H1 (cell line): ENCODE data around the gene MILR1. TPM values are rescaled to one million over a fixed set of nuclear protein-coding genes. Genes with fewer than 3 reads are reported as not detected.

Experiments used
- CTCF ChIA-PET: fragments of 300-600 bp; sonication (Branson Sonifier 250); formaldehyde crosslinking; loops from one replicate; lab custom pipeline; 2021; ENCODE audit not compliant: partially characterized antibody; lab: Charles Lee
- POLR2A ChIA-PET: fragments of 300-600 bp; sonication (Branson Sonifier 250); formaldehyde crosslinking; loops from one replicate; lab custom pipeline; 2021; ENCODE audit warnings: inconsistent platforms; ENCODE audit not compliant: partially characterized antibody; lab: Charles Lee
- DNase-seq, 2 experiments: peaks; one replicate each; pipeline versions ENCODE4 v3.0.0 to v3.0.0-alpha.2; 2010 to 2022; ENCODE audit warnings: low spot score in 2 of 2, low read depth in 1 of 2, mixed read lengths in 1 of 2
- FAIRE-seq: peaks from 2 replicates; lab custom pipeline; 2011; peaks lifted over from hg19 to GRCh38; lab: Jason Lieb, UNC
- H2AFZ ChIP-seq: 2 replicates; pipeline ENCODE4 v1.8.1; 2012; ENCODE audit warnings: low read length, inconsistent platforms
- H2AK5ac ChIP-seq: 2 replicates; pipeline ENCODE4 v1.6.1; 2013; ENCODE audit warnings: low read depth, low read length
- H2BK120ac ChIP-seq: replicated peaks from 2 replicates; pipeline ENCODE3; 2013; ENCODE audit warnings: low read depth, low read length, inconsistent platforms
- H2BK12ac ChIP-seq: 2 replicates; pipeline ENCODE4 v1.6.1; 2013; ENCODE audit warnings: low read depth, low read length
- H2BK15ac ChIP-seq: 2 replicates; pipeline ENCODE4 v1.6.1; 2013; ENCODE audit warnings: low read length
- H2BK20ac ChIP-seq: 2 replicates; pipeline ENCODE4 v1.6.1; 2013; ENCODE audit warnings: low read length
- H2BK5ac ChIP-seq: 2 replicates; pipeline ENCODE4 v1.6.1; 2013; ENCODE audit warnings: low read depth, low read length
- H3K14ac ChIP-seq: 2 replicates; pipeline ENCODE4 v1.6.1; 2013; ENCODE audit warnings: inconsistent platforms; ENCODE audit not compliant: insufficient read length
- H3K18ac ChIP-seq: 2 replicates; pipeline ENCODE4 v1.6.1; 2013; ENCODE audit warnings: low read length; ENCODE audit errors: extremely low read depth
- H3K23ac ChIP-seq: 2 replicates; pipeline ENCODE4 v1.6.1; 2013; ENCODE audit warnings: inconsistent platforms; ENCODE audit not compliant: insufficient read length
- H3K23me2 ChIP-seq: 2 replicates; pipeline ENCODE4 v1.6.1; 2013; ENCODE audit warnings: low read depth, low read length
- H3K27ac ChIP-seq: 2 replicates; pipeline ENCODE4 v1.6.1; 2011; ENCODE audit warnings: low read depth, low read length, inconsistent platforms
- H3K27me3 ChIP-seq, 4 experiments: replicated peaks in 1 of 4; 1 replicate in 1 of 4; 2 replicates in 3 of 4; pipeline versions ENCODE4 v1.6.1 to v1.8.1; 2011 to 2013; ENCODE audit warnings: low read length in 3 of 4, mild to moderate bottlenecking in 3 of 4, inconsistent platforms in 2 of 4, mixed read lengths in 2 of 4, moderate library complexity in 1 of 4; ENCODE audit not compliant: control insufficient read depth in 3 of 4, insufficient read depth in 3 of 4; ENCODE audit errors: extremely low read depth in 1 of 4
- H3K36me3 ChIP-seq, 4 experiments: 2 replicates each; pipeline versions ENCODE4 v1.6.1 to v1.8.1; 2011 to 2013; ENCODE audit warnings: mild to moderate bottlenecking in 4 of 4, low read length in 3 of 4, moderate library complexity in 2 of 4, control low read depth in 1 of 4, inconsistent platforms in 1 of 4; ENCODE audit not compliant: insufficient read depth in 4 of 4, control insufficient read depth in 2 of 4
- H3K4ac ChIP-seq: replicated peaks from 2 replicates; pipeline ENCODE3; 2013; ENCODE audit warnings: low read length, low read depth, mixed read lengths, inconsistent platforms; ENCODE audit not compliant: insufficient read length
- H3K4me1 ChIP-seq, 4 experiments: replicated peaks in 1 of 4; 1 replicate in 1 of 4; 2 replicates in 3 of 4; pipeline versions ENCODE4 v1.6.1 to v1.8.1; 2011 to 2013; ENCODE audit warnings: low read length in 3 of 4, inconsistent platforms in 2 of 4, mixed read lengths in 1 of 4; ENCODE audit not compliant: insufficient read depth in 4 of 4, control insufficient read depth in 3 of 4
- H3K4me2 ChIP-seq, 2 experiments: 2 replicates each; pipeline versions ENCODE4 v1.6.1 to v1.8.1; 2011 to 2013; ENCODE audit warnings: low read depth in 2 of 2, low read length in 2 of 2, control low read depth in 1 of 2, inconsistent platforms in 1 of 2, mild to moderate bottlenecking in 1 of 2; ENCODE audit not compliant: insufficient read depth in 1 of 2
- H3K4me3 ChIP-seq, 4 experiments: fragments of 200-600, 300-600 bp in 1 of 4; sonication (generic), shearing (Covaris generic), sonication (Bioruptor Twin) in 1 of 4; 2 replicates each; pipeline versions ENCODE4 v1.5.1 to v1.8.1; 2011 to 2016; ENCODE audit warnings: low read length in 4 of 4, low read depth in 3 of 4, control low read depth in 2 of 4, inconsistent platforms in 2 of 4, mild to moderate bottlenecking in 2 of 4, mixed read lengths in 1 of 4, moderate library complexity in 1 of 4; ENCODE audit not compliant: insufficient read depth in 2 of 4; ENCODE audit errors: extremely low read depth in 1 of 4
- H3K56ac ChIP-seq: replicated peaks from 2 replicates; pipeline ENCODE3; 2013; ENCODE audit warnings: low read depth, mild to moderate bottlenecking, mixed read lengths, low read length, inconsistent platforms; ENCODE audit not compliant: insufficient read length
- H3K79me1 ChIP-seq: 2 replicates; pipeline ENCODE4 v1.6.1; 2013; ENCODE audit warnings: low read depth, low read length, control low read depth
- H3K79me2 ChIP-seq, 2 experiments: 2 replicates each; pipeline versions ENCODE4 v1.6.1 to v1.8.1; 2012 to 2013; ENCODE audit warnings: low read length in 2 of 2, mild to moderate bottlenecking in 2 of 2, inconsistent platforms in 1 of 2; ENCODE audit not compliant: insufficient read depth in 2 of 2, control insufficient read depth in 1 of 2
- H3K9ac ChIP-seq, 4 experiments: replicated peaks in 1 of 4; 1 replicate in 1 of 4; 2 replicates in 3 of 4; pipeline versions ENCODE4 v1.6.1 to v1.8.1; 2011 to 2013; ENCODE audit warnings: low read depth in 3 of 4, low read length in 3 of 4, control low read depth in 2 of 4, mild to moderate bottlenecking in 2 of 4, moderate library complexity in 2 of 4, inconsistent platforms in 1 of 4; ENCODE audit errors: extremely low read depth in 1 of 4
- H3K9me3 ChIP-seq, 2 experiments: 2 replicates each; pipeline versions ENCODE4 v1.6.1 to v1.8.1; 2012 to 2013; ENCODE audit warnings: mild to moderate bottlenecking in 2 of 2, moderate library complexity in 2 of 2, control low read depth in 1 of 2, inconsistent platforms in 1 of 2, low read depth in 1 of 2, low read length in 1 of 2, mixed read lengths in 1 of 2; ENCODE audit not compliant: insufficient read depth in 2 of 2
- H4K20me1 ChIP-seq, 2 experiments: replicated peaks in 1 of 2; 2 replicates each; pipeline versions ENCODE3 to v1.8.1; 2011 to 2013; ENCODE audit warnings: inconsistent platforms in 2 of 2, low read length in 2 of 2, mild to moderate bottlenecking in 1 of 2; ENCODE audit not compliant: insufficient read depth in 2 of 2, control insufficient read depth in 1 of 2
- H4K5ac ChIP-seq: 2 replicates; pipeline ENCODE4 v1.6.1; 2013; ENCODE audit warnings: low read length, low read depth, mixed read lengths, inconsistent platforms; ENCODE audit not compliant: insufficient read length
- H4K8ac ChIP-seq: 2 replicates; pipeline ENCODE4 v1.8.0; 2013; ENCODE audit warnings: mild to moderate bottlenecking, moderate library complexity, low read length, inconsistent platforms; ENCODE audit not compliant: insufficient read depth; ENCODE audit errors: extremely low read depth
- H4K91ac ChIP-seq: replicated peaks from 2 replicates; pipeline ENCODE3; 2013; ENCODE audit warnings: low read length, mixed read lengths, inconsistent platforms; ENCODE audit not compliant: insufficient read length
- CHD2 ChIP-seq: IDR thresholded peaks from 2 replicates; pipeline ENCODE4 v1.6.1; 2012; ENCODE audit warnings: low read length, improper control_type of control experiment
- JUND ChIP-seq: IDR thresholded peaks from 2 replicates; pipeline ENCODE4 v1.6.1; 2011; ENCODE audit warnings: mild to moderate bottlenecking, improper control_type of control experiment, low read length
- POLR2A ChIP-seq, 2 experiments: IDR thresholded peaks; 1 replicate in 1 of 2; 2 replicates in 1 of 2; pipeline ENCODE4 v1.6.1; 2011; ENCODE audit warnings: low read depth in 2 of 2, low read length in 2 of 2, mild to moderate bottlenecking in 2 of 2; ENCODE audit errors: control extremely low read depth in 1 of 2
- POLR2AphosphoS5 ChIP-seq: IDR thresholded peaks from 2 replicates; pipeline ENCODE4 v1.6.1; 2011; ENCODE audit warnings: low read depth, low read length
- WGBS, 2 experiments: shearing (Covaris generic) in 1 of 2; methylation state at CpG; one replicate each; pipeline versions ENCODE4 v1.1.6 to v1.1.7; 2013 to 2015; ENCODE audit warnings: low lambda C conversion rate in 2 of 2, mixed read lengths in 2 of 2, inconsistent platforms in 1 of 2, low coverage in 1 of 2, missing lambda C conversion rate in 1 of 2; ENCODE audit not compliant: insufficient replicate concordance in 2 of 2, insufficient coverage in 1 of 2, insufficient read length in 1 of 2; ENCODE audit errors: extremely low coverage in 1 of 2, missing lambda C conversion rate in 1 of 2; 5-methylcytosine and 5-hydroxymethylcytosine counted together
- polyA plus RNA-seq, 7 experiments: library from polyadenylated mRNA; depleted of rRNA in 3 of 7; stranded (reverse) in 5 of 7; unstranded in 2 of 7; fragments of >200 nt in 5 of 7; fragments of 200-250 nt in 2 of 7; gene quantifications; 1 replicate in 5 of 7; 2 replicates in 1 of 7; 4 replicates in 1 of 7; pipeline versions ENCODE4 v1.2.1 to v1.2.3, GENCODE V29; 2011 to 2013; ENCODE audit warnings: missing spikeins in 2 of 7, mixed read lengths in 2 of 7
- total RNA-seq: library from RNA; stranded (reverse); fragmentation: NEBNext Ultra II Directional; extraction: Animal tissue kit (Norgen Biotek cat#: 25700); gene quantifications from 2 replicates; pipeline ENCODE4 v1.2.1, GENCODE V29; 2021

MILR1 gene
- total and polyA plus RNA-seq, 2 of the 8 experiments (the other 6 are each of a cell fraction or from before 2014, with no cell fraction given), result not detected

GRCh38 chr17:64498308-64499203 is 49.6 kb downstream of the MILR1 start:
- Histone ChIP-seq H2AFZ (no peak overlapping the region), H4K8ac (no peak overlapping the region), H3K23ac (no peak overlapping the region), H2AK5ac (no peak overlapping the region), H3K4me3 (peak overlapping the region in 1 of 4 experiments; percentile 70; a peak in 2 of 8 replicates), H4K91ac (no peak overlapping the region), H3K18ac (no peak overlapping the region), H3K14ac (no peak overlapping the region), H3K79me1 (peaks cover 6% of the 10 kb centered on the region), H3K23me2 (peaks cover 6% of the 10 kb centered on the region), H3K27ac (no peak overlapping the region), H3K27me3 (no peaks in the 10 kb centered on the region), H4K20me1 (peaks cover 11 to 17% of the 10 kb centered on the region in 2 experiments), H2BK5ac (no peak overlapping the region), H3K9ac (no peak overlapping the region), H3K36me3 (peaks cover 40 to 59% (median 45%) of the 10 kb centered on the region in 4 experiments), H2BK20ac (no peak overlapping the region), H2BK120ac (no peak overlapping the region), H2BK12ac (no peak overlapping the region), H3K4me2 (peak overlapping the region in 1 of 2 experiments; percentile 92; a peak in 3 of 4 replicates), H4K5ac (no peak overlapping the region), H2BK15ac (no peak overlapping the region), H3K56ac (no peak overlapping the region), H3K9me3 (no peaks in the 10 kb centered on the region), H3K4me1 (peaks cover 0 to 7% (median 3%) of the 10 kb centered on the region in 4 experiments; a peak in 5 of 7 replicates), H3K4ac (no peak overlapping the region), H3K79me2 (peaks cover 10 to 65% of the 10 kb centered on the region in 2 experiments)
- ChIA-PET CTCF (interaction anchor here (0.8 to 4.6 kb wide), 5 partner anchors 12 to 470 kb away, joined by 3 to 29 read pairs (median 3); no protein-coding TSS in a partner anchor), POLR2A (interaction anchor here (0.6 to 11.8 kb wide), 27 partner anchors 6 to 724 kb away, joined by 3 to 320 read pairs (median 5); partner anchors contain the start of genes CEP95, DDX5 and SMURF2)
- DNase-seq (no peak), FAIRE-seq (no peak)
- TF ChIP-seq POLR2A (IDR thresholded peaks at IDR 0.05; ENCODE audit: control extremely low read depth in 1 of 2, low read depth in 2 of 2, low read length in 2 of 2), result peak; percentile 67 to 88
- 0 out of 2 replicates have a peak, but pooled peaks have one; percentile 13 for TF ChIP-seq CHD2
- TF ChIP-seq POLR2AphosphoS5, result peak; percentile 89
- TF ChIP-seq JUND, result no peak
- WGBS, 2 experiments, result 85% methylated on average over 7 of the region's 7 CpGs; no CpG with 5 or more reads in 1 of the 2 experiments
